Cerebellar cortex (tissue), 1 donor: ENCODE results near the gene FAAP100.

ENCODE experiments used
- DNase-seq: peaks from one replicate; pipeline ENCODE4 v3.0.0-alpha.2; 2015; ENCODE audit warnings: low spot score

The FAAP100 gene

DNA sequence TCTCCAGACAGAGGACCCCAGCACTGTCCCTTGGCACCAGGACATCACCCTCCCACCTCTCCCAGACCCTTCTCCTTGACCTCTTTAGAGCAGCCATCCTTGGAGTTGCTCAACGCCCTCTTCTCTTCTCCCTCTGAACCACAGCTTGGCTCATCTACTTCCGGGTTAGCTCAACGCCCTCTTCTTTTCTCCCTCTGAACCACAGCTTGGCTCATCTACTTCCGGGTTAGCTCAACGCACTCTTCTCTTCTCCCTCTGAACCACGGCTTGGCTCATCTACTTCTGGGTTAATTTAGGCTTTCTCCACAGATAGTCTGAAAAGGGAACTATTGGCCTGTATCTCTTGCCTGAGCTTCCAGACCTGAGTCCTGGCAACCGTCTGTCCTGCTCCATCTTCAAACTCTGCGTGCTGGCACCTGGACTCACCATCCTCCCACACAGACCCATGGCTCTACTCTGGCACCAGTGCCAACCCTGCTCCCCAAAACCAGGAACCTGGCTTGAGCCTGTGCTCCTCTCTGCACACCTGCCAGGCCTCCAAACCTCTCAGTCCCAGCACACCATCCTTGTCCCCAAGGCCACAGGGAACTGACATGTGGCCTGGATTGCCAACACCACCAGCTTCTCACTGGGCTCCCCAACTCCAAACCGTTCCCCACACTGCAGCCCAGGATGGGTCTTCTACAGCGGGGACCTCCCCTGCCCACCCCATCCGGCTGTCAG lies 25.3 kb upstream of the FAAP100 start:
- DNase-seq = no peak

DNA sequence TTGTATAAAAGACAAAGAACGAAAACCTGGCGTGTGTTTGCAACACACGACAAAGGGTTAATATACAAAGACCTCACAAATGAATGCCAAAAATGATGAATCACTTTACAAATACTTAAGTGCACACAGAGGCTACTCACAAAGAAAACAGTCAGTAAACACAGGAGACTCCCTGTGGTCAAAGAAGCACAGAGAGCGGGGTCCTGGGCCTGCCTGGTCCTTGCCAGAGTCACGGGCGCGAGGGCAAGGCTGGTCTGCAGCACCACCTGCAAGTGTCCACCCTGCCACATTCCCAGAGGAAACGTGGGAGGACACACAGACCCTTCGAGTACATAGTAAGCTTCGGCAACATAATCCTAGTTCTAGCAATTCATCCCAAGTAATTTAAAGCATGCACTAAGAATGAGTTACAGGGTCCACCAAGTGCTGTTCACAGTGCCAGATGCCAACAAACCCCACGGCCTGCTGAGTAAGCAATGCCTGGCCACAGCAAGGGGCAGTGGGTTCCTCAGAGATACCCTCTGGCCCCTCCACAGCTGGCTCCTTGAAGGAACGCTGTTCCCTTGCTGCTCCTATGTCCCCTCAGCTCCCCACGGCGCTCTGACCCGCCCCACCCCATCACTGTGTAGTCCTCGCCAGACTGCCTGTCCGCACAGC lies 24.6 kb upstream of the FAAP100 start:
- DNase-seq = no peak

DNA sequence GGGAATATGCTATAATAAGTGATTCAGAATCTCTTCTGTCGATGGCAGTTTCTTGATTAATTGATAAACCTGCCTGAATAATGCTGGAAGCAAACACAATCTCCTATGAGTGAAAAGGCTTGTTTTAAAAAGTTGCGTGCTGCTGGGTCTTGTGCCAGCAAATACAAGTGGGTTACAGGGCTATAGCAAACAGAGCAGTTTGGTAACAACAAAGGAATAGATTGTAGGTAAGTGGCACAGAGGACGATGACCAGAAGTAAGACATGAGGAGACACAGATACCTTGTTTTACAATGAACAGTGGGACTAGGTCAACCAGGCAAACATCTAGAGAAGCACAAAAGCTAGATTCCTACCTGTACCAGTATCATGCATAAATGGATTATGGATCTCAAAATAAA lies 23.7 kb upstream of the FAAP100 start:
- DNase-seq = no peak

DNA sequence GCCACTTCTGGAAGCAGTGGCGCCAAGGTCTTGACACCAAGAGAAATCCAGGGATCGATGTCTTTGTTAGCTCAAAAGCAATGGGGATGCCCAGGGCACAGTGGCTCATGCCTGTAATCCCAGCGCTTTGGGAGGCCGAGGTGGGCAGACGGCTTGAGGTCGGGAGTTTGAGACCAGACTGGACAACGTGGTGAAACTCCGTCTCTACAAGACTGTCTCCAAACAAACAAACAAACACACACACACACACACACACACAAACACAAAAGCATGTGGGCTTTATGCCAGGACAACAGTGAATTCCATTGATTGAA lies 22.4 kb upstream of the FAAP100 start:
- DNase-seq = no peak

DNA sequence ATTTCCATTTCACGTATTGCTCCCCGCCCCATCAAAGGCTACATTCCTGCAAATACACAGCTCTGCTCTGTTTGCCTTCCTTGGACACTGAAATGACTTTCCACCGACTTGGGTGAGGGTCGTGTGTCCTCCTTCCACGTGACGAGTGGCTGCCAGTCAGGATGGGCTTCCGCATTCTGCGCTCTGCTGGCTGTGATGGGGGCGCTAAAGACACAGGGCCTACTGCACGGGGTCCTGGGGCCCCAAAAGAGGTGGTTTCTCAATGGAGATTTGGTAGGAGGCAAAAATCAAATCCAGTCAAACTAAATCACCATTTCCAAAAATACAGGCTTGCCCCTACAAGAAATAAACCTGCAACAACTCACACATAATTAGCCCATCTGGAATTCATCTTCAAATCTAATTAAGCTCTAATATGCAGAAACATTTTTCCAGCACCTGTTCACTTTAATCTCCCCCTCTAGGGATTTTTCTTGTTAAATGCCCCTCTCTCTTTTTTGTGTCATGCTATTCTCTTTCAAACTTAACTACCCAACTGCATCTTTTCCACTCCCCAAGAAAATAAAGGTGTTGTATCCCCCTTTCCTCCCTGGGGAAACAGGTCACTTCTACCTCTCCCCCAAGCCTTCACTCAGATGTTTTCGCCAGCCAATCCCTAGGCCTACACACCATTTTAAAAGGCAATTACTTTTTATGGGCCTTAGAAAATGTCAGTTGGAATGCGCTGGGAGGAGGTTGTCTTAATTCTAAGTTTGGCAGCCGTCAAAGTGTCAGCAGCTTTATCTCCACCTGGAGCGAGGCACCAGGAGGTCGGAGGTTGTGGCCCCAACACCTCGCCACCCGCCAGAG lies 21.9 kb upstream of the FAAP100 start:
- no peak for DNase-seq

DNA sequence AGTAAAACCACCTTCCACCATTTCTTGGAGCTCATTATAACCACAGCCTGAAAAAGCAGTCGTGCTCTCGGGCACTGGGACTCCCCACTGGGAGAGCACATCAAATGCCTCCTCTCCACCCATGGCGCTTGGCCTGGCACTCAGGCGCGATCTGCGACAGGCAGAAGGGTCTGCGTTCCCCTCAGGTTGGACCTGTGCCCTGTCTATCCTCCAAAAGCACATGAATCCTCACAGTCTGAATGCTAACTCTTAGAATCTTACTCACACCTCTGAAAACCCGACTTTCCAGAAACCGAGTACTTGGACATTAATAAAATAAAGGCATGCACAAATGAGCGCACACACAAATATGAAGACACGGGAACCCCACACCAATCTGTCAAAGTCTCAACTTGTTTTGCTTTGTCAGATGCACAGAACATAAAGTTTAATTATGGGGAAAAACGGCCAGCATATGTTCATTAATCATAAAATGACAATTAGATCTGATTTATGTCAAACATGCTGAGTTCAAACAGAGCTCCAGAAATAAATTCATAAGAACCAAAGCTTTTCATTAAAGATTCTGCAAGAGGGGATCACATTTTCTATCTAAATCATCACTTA lies 20.5 kb upstream of the FAAP100 start:
- peak; percentile 26 for DNase-seq

DNA sequence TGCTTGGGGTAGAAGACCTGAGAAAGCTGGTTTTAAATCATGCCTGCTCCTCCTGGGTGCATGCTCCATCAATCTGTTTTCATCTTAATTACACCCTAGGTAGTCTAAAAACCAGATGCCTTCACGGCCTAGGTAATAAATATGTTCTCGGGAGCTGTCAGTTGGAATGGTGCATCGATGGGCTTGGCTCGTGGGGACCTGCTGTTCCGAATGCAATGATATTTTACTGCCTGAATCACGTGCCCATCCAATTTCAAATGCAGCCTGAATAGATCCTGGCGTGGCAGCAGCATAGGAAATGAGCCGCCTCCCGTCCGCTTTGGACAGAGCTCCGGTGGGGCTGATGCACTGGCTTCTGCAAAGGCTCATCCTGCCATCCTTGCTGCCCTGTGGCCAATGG lies 18.8 kb upstream of the FAAP100 start:
- no peak for DNase-seq

DNA sequence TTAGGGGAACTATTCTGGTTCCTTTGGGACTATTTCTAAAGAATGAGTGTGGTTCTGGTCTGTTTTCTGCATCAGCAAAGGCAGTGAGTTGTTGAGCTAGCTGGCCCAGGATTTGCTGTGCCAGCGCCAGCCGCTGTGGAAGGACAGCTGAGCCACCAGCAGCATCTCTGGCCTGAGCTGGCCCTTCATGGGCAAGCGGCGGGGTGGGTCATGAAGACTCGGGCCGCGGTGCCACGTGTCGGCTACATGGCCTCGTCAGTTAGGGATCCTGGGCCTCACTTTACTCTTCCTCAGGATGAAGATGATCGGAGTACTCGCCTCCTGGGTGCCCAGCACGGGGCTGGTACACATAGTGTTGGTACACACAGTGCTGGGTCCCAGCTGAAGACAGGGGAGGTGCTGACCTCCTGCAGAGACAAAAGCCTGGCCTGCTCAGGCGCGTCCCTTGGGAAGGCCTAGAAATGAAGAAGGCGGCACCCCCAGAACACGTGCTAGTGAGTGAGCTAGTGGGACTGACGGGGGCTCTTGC lies 17.9 kb upstream of the FAAP100 start:
- DNase-seq = no peak

DNA sequence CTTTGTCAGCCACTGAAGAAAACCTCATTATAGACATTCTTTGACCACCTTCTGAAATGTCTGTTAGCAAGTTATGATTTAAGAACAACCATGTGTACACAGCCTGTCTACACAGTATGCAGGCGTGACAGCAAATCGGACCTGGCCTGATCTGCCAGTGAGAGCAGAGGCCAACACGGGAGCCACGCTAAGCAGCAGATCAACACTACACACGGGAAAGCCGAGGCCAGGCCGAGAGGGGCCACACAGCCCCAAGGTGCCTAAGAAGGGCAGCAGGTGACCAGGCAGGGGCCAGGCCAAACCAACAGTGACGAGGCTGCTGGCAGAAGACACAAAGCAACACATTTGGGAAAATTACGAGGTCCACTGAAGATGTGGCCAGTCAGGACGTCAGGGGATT lies 16.3 kb upstream of the FAAP100 start:
- no peak for DNase-seq

DNA sequence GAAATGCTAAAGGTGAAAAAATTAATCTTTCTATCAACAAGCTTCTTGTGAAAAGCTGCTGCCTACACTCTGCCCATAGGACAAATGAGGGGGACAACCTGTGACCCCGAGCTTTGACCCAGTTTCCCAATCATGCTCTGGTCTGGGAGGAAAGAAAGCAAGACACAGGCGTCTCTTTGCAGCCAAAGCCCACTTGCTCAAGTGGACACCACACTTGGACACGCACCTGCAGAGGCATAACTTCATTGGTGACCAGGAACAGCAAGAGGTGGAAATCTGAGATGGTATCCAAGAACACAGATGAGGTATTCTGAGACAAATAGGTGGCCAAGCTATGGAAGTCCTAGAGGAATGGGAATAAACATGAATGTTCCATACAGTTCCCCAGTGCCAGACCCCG lies 15.0 kb upstream of the FAAP100 start:
- no peak for DNase-seq

DNA sequence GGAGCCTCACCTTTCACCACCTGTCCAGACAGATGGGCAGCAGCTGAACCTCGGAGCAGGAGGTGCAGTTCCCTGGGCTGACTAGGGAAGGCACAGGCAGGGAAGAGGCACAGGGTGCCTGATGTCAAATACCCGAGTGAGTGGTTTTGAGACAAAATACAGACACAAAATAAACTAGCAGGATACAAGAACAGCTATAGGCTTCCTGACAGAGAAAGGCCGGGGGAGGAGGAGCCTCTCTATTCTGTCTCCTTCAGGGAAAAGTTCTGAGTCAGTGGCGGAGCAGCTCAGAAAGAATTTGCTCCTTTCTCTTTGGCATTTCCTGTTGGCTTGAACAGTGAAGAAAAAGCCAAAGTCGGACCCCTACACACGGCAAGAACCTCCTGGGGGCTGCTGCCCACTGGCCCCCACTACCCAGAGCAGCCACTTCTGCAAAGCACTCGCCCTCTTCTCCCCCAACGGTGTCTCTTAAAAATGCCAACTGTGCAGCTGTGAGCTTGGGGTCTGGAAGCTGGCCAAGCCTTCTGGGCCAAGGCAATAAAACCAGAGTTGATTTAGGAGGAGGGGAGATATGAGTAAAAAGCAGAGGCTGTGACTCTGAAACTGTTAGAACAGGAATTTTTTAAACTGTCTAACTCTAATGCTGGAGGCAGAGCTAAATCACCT lies 14.4 kb upstream of the FAAP100 start:
- DNase-seq = peak; percentile 79

DNA sequence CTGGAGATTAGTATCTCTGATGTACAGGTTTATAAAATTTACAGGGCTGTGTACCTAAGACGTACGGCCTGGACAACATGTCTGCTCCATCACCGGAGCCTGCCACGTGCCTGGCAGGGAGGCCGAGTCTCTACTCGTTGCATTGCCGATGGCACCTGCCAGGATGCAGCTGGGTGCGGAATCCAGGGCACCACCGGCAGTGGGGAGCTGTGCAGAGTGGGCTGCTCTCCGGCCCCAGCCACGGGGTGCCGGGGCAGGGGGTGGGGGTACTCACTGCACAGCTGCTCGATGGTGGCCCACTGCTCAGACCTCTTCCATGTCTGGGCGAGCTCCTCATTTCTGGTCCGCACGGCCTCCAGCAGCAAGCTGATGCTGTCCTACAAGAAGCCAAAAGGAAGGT lies 13.1 kb upstream of the FAAP100 start:
- no peak for DNase-seq

DNA sequence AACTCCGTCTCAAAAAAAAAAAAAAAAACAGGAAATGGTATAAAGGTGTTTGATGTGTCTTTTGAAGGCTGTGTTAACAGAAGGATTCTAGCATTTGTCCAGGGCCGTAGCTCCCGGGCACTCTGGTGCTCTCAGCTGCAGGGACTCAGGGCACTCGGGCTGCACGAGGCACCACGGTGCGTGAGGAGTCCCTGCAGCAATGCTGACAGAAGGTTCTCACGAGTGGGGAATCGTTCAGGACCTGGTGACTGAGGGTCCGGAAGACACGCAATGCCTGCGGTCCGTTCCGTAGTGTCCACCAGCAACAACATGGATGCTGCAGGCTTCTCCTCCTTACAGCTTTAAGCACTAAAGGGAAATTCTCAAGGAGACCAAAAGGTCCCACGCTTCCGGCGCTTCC lies 12.6 kb upstream of the FAAP100 start:
- DNase-seq = no peak

DNA sequence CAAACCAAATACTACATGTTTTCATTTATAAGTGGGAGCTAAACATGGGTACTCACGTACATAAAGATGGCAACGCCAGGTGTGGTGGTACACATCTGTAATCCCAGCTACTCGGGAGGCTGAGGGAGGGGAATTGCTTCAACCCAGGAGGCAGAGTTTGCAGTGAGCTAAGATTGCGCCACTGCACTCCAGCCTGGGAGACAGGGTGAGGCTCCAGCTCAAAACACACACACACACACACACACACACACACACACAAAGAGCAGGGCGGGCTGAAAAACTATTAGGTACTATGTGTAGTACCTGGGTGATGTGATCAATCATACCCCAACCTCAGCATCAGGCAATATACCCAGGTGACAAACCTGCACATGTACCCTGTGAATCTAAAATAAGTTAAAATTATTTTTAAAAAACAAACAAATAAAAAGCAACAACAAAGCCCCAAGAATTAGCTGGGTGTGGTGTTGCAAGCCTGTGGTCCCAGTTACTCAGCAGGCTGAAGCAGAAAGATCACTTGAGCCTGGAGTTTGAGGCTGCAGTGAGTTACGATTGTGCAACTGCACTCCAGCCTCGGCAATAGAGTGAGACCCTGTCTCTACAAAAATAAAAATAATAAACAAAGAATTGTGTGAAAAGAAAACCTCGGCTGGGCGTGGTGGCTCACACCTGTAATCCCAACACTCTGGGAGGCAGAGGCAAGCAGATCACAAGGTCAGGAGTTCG lies 11.9 kb upstream of the FAAP100 start:
- DNase-seq = no peak

DNA sequence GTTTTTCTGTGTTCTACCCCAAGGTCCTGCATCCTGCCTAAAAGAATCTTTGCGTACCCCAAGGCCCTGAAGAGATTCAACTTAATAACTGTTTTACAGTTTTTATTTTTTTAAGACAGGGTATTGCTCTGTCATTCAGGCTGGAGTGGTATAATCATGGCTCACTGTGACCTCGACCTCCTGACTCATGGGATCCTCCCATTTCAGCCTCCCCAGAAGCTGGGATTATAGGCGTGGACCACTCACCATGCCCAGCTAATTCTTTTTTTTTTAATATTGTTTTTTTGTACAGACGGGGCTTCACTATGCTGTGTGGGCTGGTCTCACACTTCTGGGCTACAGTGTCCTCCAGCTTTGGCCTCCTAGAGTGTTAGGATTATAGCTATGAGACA lies 9.3 kb upstream of the FAAP100 start:
- no peak for DNase-seq

DNA sequence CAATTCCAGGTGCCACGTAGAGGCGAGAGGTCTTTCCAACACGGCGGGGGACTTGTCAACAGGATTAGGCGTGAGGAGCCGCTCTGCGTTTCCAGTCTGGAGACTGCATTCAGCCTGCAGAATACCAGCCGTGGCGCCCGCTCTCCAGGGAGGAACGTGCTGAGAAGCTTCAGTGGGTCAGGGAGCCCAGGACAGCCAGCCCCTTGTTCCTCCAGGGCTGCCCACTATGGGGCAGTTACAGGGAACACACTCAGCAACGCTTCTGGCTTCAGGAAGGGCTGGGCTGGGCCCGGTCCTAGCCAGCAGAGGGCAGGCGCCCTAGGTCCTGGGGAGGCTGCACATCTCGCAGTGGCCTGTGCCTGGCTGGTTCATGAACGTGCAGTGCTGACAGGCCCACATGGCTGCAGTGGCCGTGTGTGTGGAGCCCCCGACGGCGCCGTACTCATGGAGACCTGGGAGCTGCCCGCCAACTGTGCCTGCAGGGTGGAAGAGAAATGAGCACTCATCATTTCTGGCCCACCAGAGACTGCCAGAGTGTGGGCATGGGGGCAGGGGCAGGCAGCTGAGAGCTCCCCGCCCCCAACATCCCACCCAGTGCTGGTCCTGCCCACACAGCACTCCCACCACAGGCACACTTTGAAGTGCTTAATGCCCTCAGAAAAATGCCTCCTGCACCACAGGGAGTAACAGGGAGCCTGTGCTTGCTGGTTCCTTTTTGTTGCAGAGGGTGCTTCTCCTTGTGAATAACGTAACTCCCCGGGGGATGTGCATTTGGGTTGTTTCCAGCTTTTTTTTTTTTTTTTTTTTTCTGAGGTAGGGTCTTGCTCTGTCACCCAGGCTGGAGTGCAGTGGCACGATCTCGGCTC lies 7.0 kb upstream of the FAAP100 start:
- no peak for DNase-seq

DNA sequence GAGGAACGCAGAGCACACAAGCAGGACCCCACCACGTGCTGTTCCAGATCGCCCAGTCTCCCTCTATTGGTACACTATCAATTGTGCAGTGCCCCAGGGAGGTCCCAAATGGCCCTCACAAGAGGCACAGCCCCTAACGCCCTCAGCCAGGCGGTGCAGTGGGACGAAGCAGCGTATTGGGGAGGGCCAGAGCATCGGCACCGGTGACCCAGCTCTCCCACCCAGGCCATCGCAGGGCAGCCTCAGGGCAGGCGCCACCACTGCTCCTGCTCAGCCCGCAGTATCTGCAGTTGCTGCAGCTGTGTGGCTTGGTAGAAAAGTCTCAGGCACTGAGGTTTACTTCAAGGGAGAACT lies 5.9 kb upstream of the FAAP100 start:
- no peak for DNase-seq

DNA sequence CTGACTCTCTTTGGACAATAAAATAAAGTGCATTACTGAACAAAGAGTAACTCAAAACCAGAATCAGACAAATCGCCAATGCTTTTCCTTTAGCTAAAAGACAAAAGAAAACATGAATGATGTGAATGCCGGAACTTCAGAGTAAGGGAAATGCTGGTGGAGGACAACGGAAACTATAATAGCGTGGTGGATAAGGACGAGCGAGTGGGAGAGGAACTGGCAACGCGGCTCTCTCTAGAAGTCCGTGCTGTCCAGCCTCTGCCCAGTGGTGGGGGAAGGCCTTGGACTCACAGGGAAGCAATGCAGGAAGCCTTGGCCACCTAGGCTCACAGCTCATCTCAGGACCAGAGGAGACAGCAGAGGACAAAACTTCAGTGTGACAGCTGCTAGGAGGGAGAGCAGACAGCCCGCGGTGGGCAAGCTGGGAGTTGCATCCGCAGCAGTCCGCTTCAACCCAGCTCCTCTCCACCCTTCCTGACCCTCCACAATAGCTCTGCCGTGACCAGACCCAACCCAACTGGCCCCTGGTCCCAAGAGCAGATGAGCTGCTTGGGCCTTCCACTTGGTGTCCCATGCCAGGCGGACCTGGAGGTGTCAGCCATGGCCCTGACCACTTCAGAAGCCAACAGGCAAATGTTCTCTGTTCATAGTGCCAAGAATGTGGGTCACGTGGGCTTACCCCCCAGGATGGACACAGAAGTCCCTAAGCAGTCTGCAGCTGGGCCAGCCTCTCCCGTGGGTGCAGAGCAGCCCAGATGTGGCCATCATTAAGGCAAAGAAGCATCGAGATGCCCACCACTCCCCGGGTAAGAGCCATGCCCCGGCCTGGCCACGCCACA lies 5.3 kb upstream of the FAAP100 start:
- DNase-seq = no peak

DNA sequence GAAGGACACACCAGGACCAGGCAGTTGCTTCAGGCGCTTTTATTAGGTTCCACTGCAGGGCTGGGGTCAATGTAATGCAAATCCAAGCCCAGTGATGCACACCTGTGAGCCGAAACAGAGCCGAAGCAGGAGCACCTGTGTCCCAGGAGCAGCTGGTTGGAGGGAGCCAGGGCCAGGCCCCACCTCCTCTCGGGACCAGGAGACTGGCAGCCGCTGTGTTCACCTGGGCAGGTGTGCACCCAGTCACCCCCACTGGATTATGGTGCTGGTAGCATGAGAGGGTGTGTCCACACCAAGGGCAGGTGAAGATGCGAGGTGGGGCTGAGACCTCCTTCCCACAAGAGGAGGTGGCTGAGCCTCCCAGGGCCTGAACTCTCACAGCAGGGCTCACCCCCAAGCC lies 4.7 kb upstream of the FAAP100 start:
- DNase-seq = no peak
